DOHH2 (cell line): ENCODE data around the gene MCM6.

Source experiments
- CTCF ChIP-seq: fragments of 200-600 bp; sonication (generic); IDR thresholded peaks from one replicate; pipeline ENCODE4 v1.5.1; 2014; ENCODE audit warnings: antibody characterized with exemption, mild to moderate bottlenecking, low read depth, low read length; ENCODE audit not compliant: poor library complexity, severe bottlenecking
- EZH2phosphoT487 ChIP-seq: fragments of 200-600 bp; sonication (generic); IDR thresholded peaks from 2 replicates; pipeline ENCODE4 v1.6.1; 2017; ENCODE audit warnings: borderline replicate concordance, mild to moderate bottlenecking, antibody characterized with exemption, low read length, moderate library complexity, mixed read lengths

GRCh38 chr2:135826544-135826943 is 49.7 kb downstream of the MCM6 start:
- no peak for TF ChIP-seq EZH2phosphoT487
- TF ChIP-seq CTCF = no peak
